Ascending aorta (tissue), 2 donors: ENCODE measurements around the gene THAP2. TPM values are rescaled to one million over a fixed set of nuclear protein-coding genes. Genes with fewer than 3 reads are reported as not detected.

Experiments
- DNase-seq, 2 donors: peaks; one replicate each; pipeline ENCODE4 v3.0.0-alpha.2; 2019; ENCODE audit warnings: low spot score in 2 of 2
- H3K27ac ChIP-seq, 2 donors: fragments of 200-600 bp; sonication (generic); one replicate each; pipeline ENCODE4 v1.5.1; 2016 to 2017; ENCODE audit warnings: mild to moderate bottlenecking in 1 of 2
- H3K27me3 ChIP-seq: fragments of 200-600 bp; sonication (generic); one replicate; pipeline ENCODE4 v1.5.1; 2017
- H3K36me3 ChIP-seq, 2 donors: fragments of 200-600 bp; sonication (generic); one replicate each; pipeline ENCODE4 v1.5.1; 2016
- H3K4me1 ChIP-seq, 2 donors: fragments of 200-600 bp; sonication (generic); one replicate each; pipeline ENCODE4 v1.5.1; 2016 to 2017; ENCODE audit warnings: mild to moderate bottlenecking in 1 of 2
- H3K4me3 ChIP-seq, 2 donors: fragments of 200-600 bp; sonication (generic); one replicate each; pipeline ENCODE4 v1.5.1; 2016 to 2017; ENCODE audit warnings: mild to moderate bottlenecking in 1 of 2
- H3K9me3 ChIP-seq, 2 donors: fragments of 200-600 bp; sonication (generic); one replicate each; pipeline ENCODE4 v1.5.1; 2016
- CTCF ChIP-seq, 3 experiments: fragments of 200-600 bp in 2 of 3; fragments of 450-650 bp in 1 of 3; sonication (generic) in 2 of 3; IDR thresholded peaks; one replicate each; pipeline ENCODE4 v1.5.1; 2016 to 2019; ENCODE audit warnings: antibody characterized with exemption in 3 of 3, mild to moderate bottlenecking in 1 of 3, moderate library complexity in 1 of 3
- intact Hi-C: fragments of 100-400 bp; cut with DNase I; formaldehyde crosslinking; loops from one replicate; pipeline ENCODE4 v1.15.1; 2023
- total RNA-seq: library from RNA; depleted of rRNA; stranded (reverse); fragments of >200 nt; gene quantifications from one replicate; pipeline ENCODE4 v1.1.0, GENCODE V29; 2016

THAP2 gene
- total RNA-seq, 1 donor from 2014 or later = 2.6 TPM

DNA sequence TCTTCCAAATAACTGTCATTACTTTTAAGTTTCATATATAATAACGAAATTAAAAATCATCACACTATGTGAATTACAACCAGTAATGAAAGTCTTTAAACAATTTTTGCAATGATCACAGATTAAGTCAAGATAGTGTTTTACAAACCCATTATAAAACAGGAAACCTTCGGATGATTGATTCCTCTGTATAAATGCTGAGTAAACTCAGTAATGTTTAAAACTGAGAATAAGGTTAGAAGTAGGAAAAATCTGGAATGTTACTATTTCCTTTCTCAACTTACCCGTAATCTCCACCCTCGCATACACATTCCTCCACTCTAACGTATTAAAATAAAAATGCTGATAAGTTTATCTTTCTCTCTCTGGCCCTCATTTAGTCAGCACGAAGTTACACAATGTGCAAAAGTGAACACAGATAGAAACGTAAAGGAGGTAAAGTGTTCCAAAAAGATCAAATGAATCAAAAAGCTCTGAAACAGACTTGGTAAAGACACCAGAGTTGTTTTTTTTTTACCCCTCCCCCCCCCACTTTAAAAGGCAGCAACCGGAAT, 2.0 kb upstream of the THAP2 start:
- Histone ChIP-seq H3K27me3 (no peaks in the 10 kb centered on the region), H3K9me3 (no peaks in the 10 kb centered on the region), H3K27ac (peak overlapping the region; percentile 96 to 98), H3K4me3 (peak overlapping the region; percentile 91 to 95), H3K4me1 (peaks cover 0 to 17% of the 10 kb centered on the region in 2 donors), H3K36me3 (peaks cover 24 to 25% of the 10 kb centered on the region in 2 donors)
- DNase-seq = no peak
- intact Hi-C loops = loop anchor here (5.0 kb wide), 1 partner anchor 1420 kb away; the partner anchor contains the start of gene CNOT2
- TF ChIP-seq CTCF (IDR thresholded peaks at IDR 0.05) = no peak

- Histone ChIP-seq H3K4me1 (peaks cover 0 to 17% of the 10 kb centered on the region in 2 donors), H3K27me3 (no peaks in the 10 kb centered on the region), H3K36me3 (peaks cover 16 to 19% of the 10 kb centered on the region in 2 donors), H3K4me3 (peak overlapping the region; percentile 91 to 95), H3K9me3 (no peaks in the 10 kb centered on the region), H3K27ac (peak overlapping the region; percentile 96 to 98)
- no peak for TF ChIP-seq CTCF (IDR thresholded peaks at IDR 0.05)
- intact Hi-C loops = loop anchor here (1.0 to 5.0 kb wide), 3 partner anchors 23 to 1421 kb away; partner anchors contain the start of genes CNOT2, RAB21 and TMEM19
- DNase-seq = peak in 1 of 2 donors; percentile 77
Measured at GRCh38 chr12:71662849-71663560, 1.1 kb upstream of the THAP2 start.

GRCh38 chr12:71664411-71665089, 449 bp downstream of the THAP2 start:
- no peak for TF ChIP-seq CTCF (IDR thresholded peaks at IDR 0.05)
- peaks cover 0 to 17% of the 10 kb centered on the region in 2 donors for H3K4me1 ChIP-seq
- peaks cover 2 to 5% of the 10 kb centered on the region in 2 donors for H3K36me3 ChIP-seq
- H3K27ac ChIP-seq = peak overlapping the region; percentile 92 to 96
- no peaks in the 10 kb centered on the region for H3K9me3 ChIP-seq
- intact Hi-C loops = loop anchor here (2.0 to 5.0 kb wide), 2 partner anchors 174 to 1422 kb away; partner anchors contain the start of genes CNOT2 and TBC1D15
- no peaks in the 10 kb centered on the region for H3K27me3 ChIP-seq
- DNase-seq = no peak
- H3K4me3 ChIP-seq = peak overlapping the region; percentile 91 to 95

- TF ChIP-seq CTCF (IDR thresholded peaks at IDR 0.05) = no peak
- H3K4me1 ChIP-seq = peaks cover 0 to 17% of the 10 kb centered on the region in 2 donors
- H3K36me3 ChIP-seq = peaks cover 0 to 1% of the 10 kb centered on the region in 2 donors
- H3K4me3 ChIP-seq = peak overlapping the region; percentile 91 to 95
- H3K9me3 ChIP-seq = no peaks in the 10 kb centered on the region
- no peak for DNase-seq
- peak overlapping the region; percentile 92 to 96 for H3K27ac ChIP-seq
- intact Hi-C loops = loop anchor here (2.0 kb wide), 1 partner anchor 174 kb away; the partner anchor contains the start of gene TBC1D15
- H3K27me3 ChIP-seq = no peaks in the 10 kb centered on the region
Measured at GRCh38 chr12:71665090-71665463, 976 bp downstream of the THAP2 start.

DNA sequence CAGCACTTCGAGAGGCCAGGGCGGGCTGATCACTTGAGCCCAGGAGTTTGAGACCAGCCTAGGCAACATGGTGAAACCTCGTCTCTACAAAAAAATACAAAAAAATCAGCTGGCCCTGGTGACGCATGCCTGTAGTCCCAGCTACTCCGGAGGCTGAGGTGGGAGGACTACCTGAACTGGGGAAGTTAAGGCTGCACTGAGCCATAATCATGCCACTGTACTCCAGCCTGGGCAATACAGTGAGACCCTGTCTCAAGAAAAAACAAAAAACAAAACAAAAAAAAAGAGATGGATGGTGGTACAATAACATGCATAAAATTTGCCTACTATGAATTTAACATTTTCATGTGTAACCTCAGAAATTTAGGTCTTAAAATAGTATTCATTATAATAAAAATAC, 2.2 kb downstream of the THAP2 start:
- Histone ChIP-seq H3K4me3 (no peak overlapping the region), H3K9me3 (no peaks in the 10 kb centered on the region), H3K4me1 (peaks cover 0 to 5% of the 10 kb centered on the region in 2 donors), H3K27me3 (no peaks in the 10 kb centered on the region), H3K27ac (no peak overlapping the region), H3K36me3 (no peaks in the 10 kb centered on the region)
- TF ChIP-seq CTCF (IDR thresholded peaks at IDR 0.05) = no peak
- no peak for DNase-seq
- intact Hi-C loops = no loop called here
